HK-2 (cell line): ENCODE results near the gene EEPD1.

Experiments
- DNase-seq: peaks from one replicate; pipeline ENCODE4 v3.0.0-alpha.2; 2018; ENCODE audit not compliant: unreplicated experiment

EEPD1 gene

DNA sequence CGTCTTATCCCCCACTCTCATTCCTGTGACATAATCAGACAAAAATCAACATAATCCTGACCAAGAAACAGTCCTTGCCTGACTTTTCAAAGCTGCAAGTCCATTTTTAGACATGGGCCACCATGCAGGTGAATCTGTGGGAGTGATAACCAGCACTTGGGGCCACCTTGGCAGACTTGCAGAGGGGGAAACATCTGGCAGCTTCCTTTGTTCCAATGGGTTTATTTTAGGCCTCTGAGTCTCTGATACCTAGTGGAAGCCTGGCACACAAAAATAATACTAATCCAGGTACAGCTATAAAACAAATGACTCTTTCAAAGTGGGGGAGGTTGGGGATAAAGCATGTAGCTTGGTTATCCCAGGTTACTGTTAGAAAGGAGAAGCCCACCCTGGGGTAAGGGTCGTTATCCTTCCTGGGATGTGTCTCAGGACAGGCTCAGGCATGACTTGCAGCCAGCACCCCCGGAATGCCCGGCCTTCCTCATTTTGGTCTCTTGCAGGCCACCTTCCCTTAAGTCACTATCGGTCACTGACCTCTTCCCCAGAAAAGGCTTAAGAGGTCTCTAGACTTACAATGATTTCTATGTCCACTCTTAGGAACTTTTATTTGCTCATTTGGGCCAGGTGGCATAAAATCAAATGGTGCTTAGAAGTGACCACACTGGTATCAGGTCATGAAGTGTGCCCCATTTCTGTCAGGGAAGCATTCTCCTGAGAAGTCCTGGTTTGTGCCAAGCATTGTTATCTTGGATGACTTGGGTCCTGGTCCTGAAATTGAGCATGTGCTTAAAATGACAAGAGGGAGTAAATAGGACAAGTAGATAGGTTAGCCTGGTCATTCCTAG lies 37.6 kb downstream of the EEPD1 start:
- no peak for DNase-seq

DNA sequence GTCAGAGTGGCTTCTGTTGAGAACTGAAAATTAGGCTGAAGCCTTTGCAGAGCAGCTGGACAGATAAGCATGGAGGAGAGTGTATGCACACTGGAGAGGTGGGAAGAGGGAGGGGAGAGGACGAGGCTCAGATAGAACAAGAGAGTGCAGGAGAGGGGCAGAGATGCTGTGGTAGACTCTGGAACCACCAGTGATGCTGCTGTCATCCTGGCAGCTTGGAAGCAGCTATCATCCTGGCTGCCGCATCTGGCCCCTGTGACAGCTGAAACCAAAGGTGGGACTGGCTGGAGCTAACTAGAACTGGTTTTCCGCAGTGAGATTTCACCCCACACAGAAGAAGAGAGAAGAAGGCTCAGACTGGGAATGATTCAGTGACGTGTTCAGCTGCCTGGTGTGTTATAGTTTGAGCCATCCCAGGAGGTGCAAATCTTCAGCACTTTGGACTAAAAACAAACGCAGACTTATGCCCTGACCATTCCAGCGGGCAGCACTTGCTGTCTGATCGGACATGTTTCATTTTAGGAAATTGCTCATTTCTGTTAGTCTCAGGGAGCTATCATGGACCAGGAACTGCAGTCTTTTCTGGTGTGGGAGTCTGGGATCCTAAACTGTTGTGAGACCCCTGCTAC lies 38.4 kb downstream of the EEPD1 start:
- no peak for DNase-seq

DNA sequence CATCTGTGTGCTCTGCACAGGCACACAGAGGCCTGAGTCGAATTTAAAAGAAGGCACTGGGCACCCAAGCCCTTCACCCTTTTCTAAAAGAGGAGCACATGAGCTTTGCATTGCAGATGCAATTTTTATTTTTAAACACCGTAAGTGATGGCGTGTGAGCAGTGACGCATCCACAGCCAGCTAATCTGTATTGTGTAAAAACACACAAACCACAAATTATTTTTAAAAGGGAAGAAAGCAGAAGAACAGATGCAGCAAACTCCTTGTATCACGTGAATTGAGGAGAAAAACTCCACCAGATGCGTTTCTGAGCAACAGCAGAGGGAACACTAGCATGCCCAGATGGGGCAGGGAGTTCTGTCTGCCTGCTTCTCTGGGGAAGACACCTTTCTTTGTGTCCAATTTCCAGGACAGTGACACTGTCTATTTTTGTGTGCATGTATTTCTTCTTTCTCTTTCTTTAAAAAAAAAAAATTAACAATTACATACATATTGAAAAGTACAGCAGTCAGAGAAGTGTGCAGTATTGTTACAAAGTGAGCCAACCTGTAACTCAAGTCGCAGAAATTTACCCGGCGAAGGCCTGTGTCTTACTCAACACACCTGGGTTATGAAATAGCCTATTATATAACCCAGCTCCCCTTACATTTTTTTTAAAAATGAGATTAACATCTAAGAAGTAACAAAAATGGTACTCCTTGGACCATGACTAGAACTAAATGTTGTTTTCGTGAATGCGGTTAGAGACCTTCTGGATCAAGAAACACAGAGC lies 39.2 kb downstream of the EEPD1 start:
- DNase-seq: no peak

DNA sequence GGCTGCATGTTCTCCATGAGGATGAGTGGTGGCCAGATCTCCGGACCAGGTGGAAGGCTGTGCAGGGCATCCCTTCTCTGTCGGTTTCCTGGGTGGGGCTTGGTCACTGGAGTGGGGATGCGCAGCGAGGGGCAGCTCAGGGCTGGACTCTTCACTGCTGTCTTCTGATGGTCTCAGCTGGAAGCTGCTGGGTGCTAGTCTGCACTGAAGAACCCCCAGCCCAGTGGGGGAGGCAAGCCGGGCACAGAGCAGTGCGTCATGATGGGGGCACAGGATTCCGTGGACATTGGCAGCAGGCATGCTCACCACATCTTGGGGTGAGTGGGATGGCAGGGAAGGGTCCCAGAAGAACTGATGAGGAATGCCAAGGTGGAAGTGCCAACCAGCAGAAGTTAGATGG lies 39.8 kb downstream of the EEPD1 start:
- DNase-seq: no peak

DNA sequence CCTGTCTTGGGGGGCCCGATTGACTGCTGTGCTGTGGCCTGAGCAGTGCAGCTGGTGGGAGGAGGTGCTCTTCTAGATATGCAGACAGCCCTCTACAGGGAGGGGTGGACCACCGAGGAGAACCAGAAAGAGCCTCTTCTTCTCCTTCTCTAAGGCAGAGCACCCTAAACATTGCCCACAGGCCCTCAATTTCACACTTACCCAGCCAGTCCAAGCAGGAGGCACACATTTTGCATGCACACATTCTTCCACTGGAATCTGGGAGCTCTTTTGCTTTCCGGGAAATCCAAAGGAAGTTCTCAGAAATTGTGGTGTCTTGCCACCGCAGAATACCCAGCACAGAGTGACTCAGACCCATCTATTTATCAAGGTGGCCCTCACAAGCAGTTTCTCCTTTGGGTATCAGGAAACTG lies 45.8 kb downstream of the EEPD1 start:
- DNase-seq: no peak

DNA sequence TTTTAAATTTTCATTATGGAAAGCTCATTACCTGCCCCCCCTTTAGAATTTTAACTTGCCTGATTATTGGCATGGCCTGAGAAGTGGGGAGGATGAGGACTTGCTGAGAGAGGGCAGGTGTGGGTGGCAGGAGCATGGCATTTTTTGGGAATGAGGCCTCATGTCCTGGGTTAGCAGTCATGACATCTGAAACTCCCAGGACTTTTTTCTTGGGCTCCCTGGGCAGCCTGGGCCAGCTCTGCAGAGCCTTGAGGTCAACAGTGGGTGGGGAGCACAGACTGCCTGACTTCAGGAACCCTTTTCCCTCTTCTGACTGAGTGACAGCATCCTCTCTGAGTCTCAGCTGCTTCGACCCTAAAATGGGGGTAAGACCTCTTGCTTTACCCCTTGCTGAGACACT lies 46.3 kb downstream of the EEPD1 start:
- no peak for DNase-seq

DNA sequence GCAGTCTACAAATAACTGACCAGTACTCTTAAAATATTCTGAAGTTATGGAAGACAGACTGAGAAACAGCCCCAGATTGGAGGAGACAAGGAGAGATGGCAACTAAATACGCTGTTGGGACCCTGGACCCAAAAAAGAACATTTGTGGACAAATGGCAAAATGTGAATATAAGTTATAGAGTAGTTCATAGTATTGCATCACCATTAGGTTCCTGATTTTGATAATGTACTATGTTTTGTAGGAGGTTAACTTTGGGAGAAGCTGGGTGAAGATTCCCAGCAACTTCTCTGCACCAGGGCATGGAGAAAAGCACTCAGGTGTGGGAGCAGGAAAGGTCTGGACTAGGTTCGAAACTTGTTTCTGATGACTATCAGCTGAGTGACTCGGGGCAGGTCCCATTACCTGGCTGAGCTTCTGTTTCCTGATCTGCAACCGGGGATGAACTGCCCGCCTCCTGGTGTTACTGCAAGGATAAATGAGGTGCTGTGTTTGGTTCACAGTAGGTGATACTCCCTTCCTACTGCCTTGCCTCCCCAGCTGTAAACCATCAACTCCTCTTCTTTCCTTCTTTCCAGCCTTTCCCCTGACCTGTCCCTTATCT lies 48.2 kb downstream of the EEPD1 start:
- DNase-seq: no peak

DNA sequence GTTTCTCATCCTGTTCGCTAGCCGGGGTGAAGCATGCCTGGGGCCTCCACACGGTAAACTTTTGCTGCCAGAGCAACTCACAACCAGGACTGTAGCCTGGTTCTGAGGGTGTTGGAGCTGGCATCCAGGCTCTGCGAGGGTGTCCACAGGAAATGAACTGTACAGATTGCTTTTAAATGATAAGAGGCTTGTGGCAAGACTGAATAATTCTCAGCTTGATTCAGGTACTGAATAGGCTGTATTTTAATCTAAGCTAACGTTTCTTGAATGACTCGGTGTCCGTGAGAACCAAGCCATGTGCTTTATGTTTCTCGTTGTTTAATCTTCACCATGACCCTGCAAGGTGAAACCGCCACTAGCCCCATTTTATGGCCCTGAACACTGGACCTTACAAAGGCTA lies 49.3 kb downstream of the EEPD1 start:
- no peak for DNase-seq

DNA sequence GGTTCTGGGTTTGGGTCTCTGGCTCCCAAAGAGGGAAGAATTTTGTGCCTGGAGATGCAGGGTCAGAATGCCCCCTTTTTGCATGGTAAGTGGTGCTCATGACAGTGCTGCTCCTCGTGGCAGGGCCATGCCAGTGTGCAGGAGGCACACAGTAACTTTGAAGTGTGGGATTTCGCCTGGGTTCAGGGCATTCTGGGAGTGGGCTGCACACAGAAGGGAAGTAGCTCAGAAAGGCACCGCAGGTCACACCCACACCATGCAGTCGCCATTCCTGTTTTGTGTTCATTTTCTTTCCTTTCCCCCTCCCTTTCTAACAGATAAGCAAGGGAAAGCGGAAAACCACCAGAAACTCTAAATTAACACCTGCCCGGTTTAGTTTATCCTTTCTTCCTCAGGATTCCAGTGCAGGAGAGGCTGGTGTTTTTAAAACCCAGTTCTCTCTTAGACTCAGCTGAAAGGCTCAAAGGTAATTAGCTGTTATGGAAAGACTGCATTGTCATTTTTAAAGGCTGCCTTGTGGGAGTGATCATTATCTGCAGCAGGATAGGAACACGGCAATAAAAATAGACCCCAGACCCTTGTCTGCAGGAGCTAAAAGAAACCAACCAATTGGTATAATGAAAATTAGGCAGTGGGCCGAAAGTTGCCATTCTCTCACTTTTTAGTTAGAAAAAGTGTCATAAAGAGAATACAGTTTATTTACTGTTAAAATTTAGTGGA lies 50.2 kb downstream of the EEPD1 start:
- DNase-seq: no peak

DNA sequence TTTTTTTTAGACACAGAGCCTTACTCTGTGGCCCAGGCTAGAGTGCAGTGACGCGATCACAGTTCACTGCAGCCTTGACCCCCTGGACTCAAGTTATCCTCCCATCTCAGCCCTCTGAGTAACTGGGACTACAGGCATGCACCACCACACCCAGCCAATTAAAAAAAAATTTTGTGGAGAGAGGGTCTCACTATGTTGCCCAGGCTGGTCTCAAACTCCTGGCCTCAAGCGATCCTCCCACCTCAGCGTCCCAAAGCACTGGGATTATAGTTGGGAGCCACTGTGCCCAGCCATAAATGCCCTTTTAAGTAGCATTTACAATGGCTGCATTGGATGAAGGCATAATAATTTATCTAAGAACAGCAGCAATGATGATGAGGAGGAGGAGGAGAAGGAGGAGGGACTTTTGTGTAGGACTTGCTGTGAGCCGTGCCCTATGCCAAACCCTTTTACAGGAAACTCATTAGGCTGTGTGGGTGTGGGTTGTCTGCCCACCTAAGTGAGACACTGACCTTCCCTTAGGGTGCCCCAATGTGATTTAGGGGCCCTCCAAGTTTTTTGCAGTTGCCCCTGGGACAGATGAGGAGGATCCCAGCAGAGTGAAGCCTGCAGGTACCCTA lies 51.1 kb downstream of the EEPD1 start:
- no peak for DNase-seq

DNA sequence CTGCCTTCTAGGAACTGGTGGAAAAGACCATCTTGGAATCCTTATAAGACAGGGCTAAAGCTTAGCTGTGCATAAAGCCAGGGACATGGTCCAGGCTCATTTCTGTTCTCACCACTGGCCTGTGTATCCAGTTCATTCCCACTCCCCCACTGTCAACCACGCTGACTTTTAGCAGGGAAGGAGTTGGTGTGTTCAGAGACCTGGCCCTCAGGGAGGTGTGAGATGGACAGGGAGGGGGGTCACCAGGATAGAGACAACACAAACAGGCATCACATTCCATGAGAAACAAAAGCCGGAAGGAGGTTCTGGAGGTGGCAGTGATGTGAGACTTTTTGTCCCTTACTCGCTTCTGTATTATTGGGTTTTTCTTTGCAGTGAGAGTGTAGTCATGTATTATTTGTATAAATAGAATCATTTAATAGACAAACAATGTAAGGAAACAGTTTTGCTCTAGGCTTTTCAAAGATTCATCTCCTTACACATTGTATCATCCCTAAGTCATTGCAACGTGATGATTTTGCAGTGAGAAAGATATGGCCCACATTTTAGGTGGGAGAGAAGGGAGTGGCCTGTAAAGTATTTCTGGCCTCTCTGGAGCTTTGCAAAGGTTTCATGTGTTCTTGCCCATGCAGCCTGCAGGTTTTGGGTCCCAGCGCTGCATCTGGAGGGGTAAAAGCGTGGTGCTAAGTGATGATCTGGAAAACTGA lies 52.0 kb downstream of the EEPD1 start:
- no peak for DNase-seq

DNA sequence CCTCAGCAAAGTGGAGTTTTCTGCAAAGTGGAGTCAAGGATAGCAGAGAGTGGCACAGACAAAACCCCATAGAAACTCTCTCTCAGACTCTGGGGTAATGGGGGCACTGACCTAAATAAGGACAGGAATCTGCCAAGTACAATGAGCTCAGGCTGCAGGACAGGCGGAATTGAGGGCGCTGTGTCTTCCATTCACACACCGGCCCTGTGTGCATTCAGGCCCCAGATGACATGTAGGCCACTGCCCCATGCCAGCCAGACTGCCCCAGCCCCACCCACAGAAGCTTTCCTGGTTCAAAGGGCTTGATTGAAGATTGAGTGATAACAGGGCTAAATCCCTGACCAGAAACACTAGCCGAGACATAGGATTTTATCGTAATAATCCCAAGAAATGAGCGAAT lies 52.7 kb downstream of the EEPD1 start:
- no peak for DNase-seq

DNA sequence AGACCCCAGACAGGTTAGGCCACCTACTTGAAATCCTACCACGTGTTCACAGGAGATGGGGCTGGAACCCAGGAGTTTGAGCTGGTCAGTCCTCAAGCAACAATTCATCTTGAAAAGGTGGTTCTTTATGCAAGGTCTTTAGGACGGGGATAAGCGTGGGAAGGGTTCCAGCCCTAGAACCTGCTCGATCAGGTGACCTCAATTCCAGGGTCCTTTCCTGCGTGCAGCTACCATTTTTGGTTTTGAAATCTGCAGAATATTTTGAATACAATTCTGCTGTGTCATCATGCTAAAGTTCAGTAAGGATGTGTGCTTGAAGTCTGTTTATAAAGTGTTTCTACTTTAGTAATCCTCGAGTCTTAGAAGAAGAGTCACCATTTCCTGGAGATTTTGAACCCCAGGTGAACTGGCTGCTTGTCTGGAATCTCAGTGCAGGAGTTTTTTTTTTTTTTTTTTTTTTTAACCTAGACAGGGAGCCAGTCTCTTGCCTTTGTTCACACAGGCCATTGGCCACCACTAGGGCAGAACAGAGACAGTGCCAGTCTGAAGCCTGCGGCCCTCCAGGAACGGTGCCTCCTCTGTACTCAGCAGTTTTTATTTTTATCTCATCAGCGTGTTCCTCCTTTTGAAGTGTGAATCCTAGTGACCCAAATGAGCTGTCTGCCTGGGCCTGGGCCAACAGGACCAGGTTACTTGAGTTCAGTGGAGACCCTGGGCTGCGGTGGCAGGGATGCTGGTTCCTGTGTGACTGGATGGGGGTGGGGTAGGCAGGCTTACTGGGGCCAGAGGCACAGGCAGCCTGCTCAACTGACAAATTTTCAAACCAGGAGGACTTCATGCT lies 54.6 kb downstream of the EEPD1 start:
- peak; percentile 10 for DNase-seq

DNA sequence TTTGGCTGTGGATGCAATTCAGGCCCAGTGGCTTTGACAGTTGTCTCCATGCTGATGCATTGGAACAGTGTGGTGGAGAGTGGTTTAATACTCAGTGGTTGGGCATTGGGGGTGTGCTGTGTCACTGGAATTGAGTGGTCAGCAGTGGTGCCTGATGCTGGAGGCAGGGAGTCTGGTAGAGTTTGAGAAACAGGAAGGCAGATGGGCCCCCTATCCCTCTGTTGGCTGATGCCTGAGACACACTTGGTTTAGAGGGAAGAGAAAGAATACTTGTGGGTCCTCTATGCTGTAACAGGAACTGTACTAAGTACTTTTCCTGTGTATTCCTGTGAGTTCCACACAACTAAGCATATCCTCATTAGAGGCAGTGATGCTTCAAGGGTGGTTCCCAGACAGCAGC lies 55.4 kb downstream of the EEPD1 start:
- DNase-seq: no peak

DNA sequence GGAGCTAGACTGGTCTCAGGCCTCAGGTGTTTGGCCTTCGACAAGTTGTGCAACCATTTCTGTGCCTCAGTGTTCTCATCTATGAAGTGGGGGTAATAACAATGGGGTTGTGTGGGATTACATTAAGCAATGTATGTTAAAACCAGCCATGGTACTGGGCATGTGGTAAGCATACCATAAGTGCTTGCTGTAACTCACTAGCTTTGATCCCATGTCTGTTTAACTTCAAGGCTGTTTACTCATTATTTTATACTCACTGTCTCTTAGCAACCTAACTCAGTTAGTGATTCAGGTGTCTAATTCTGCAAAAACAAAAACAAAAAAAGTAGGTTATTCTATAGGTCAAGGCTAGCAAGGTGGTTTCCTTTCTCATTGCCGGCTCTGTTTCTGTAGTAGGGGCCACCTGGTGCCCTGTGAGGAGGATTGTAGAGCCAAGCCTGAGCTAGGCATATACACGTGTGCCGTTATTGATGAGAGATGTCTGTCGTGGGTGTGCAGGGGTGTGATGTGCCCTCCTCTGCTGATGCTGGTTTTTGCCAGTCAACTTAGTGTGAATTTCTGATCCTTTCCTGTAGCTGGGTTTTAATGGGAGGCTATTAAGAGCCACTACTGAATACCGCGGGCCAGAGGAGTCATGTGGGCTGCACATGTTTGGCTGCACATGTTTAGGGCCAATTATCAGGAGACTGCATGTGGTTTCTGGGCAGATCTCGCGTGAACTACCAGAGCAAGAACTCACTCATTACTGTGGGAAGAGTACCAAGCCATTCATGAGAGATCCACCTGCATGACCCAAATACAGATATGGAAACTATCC lies 56.2 kb downstream of the EEPD1 start:
- DNase-seq: no peak

DNA sequence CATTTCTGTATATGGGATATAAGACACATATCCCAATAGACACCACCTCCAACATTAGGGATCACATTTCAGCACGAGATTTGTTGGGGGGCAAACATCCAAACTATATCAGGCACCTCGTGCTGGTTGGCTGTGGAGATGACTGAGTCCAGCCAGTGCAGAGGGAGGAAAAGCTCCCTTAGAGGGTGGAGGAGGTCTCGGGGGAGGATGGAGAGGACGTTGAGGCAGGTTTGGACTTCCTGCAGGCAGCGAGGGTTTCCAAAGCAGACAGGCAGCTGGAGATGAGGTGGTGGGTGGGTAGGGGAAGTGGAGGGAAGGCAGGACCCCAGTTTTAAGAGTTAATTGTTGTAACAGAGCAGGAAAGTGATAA lies 56.7 kb downstream of the EEPD1 start:
- no peak for DNase-seq

DNA sequence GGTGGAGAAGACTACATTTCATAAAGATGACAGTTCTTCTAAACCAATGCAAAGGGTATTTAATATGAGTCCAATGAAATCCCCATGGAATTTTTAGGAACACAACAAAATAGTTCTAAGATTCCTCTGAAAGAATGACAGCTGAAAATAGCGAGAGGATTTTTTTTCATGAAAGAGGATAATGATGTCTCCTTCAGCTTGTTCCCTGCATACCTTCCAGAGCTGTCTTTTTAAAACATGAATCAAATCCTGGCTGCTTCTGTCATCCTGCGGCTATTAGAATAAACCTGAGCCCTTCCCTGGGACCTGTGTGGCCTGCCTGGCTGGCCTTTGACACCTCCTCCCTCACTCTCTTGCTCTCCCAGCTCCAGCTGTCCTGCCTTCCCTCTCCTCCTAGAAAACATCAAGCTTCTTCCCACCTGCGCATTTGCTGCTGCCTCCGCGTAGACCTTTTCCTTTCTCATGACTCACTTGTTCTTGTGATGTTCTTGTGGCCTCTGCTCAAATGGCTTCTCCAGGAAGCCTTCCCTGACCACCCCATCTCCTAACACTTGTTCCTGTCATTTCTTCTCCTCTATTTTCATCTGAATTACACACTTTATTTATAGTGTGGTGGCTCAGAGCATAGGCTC lies 57.4 kb downstream of the EEPD1 start:
- DNase-seq: no peak
